Choroid plexus epithelial cell (primary cell): Measurements from ENCODE around the gene MS4A4E.

ENCODE experiments used
- DNase-seq: peaks from one replicate; pipeline ENCODE4 v3.0.0-alpha.2; 2010; ENCODE audit warnings: low read depth
- H3K4me3 ChIP-seq: 2 replicates; pipeline ENCODE4 v1.5.1; 2011; ENCODE audit warnings: low read depth, mild to moderate bottlenecking, control low read depth, low read length, moderate library complexity
- TF ChIP-seq, protein P1 (sequence below): conservative IDR thresholded peaks from 2 replicates; pipeline ENCODE4 v1.5.1; 2011; ENCODE audit warnings: low read depth, mild to moderate bottlenecking, control low read depth, inconsistent platforms, low read length, moderate library complexity

Gene MS4A4E

DNA sequence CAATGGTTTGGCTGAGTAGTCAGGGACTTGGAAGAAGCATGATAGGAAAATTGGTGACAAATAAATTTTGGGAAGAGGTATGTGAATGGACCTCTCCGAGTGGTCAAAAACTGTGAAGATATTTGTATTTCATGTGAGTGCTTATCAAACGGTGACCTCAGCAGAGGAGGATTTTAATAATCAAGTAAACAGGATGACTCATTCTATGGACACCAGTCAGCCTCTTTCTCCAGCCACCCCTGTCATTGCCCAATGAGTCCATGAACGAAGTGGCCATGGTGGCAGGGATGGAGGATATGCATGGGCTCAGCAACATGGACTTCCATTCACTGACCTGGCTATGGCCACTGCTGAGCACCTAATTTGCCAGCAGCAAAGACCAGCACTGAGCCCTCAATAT is 21.2 kb downstream of the MS4A4E start:
- DNase-seq = no peak
- no peak overlapping the region for H3K4me3 ChIP-seq
- TF ChIP-seq, protein P1, sequence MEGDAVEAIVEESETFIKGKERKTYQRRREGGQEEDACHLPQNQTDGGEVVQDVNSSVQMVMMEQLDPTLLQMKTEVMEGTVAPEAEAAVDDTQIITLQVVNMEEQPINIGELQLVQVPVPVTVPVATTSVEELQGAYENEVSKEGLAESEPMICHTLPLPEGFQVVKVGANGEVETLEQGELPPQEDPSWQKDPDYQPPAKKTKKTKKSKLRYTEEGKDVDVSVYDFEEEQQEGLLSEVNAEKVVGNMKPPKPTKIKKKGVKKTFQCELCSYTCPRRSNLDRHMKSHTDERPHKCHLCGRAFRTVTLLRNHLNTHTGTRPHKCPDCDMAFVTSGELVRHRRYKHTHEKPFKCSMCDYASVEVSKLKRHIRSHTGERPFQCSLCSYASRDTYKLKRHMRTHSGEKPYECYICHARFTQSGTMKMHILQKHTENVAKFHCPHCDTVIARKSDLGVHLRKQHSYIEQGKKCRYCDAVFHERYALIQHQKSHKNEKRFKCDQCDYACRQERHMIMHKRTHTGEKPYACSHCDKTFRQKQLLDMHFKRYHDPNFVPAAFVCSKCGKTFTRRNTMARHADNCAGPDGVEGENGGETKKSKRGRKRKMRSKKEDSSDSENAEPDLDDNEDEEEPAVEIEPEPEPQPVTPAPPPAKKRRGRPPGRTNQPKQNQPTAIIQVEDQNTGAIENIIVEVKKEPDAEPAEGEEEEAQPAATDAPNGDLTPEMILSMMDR = no peak

DNA sequence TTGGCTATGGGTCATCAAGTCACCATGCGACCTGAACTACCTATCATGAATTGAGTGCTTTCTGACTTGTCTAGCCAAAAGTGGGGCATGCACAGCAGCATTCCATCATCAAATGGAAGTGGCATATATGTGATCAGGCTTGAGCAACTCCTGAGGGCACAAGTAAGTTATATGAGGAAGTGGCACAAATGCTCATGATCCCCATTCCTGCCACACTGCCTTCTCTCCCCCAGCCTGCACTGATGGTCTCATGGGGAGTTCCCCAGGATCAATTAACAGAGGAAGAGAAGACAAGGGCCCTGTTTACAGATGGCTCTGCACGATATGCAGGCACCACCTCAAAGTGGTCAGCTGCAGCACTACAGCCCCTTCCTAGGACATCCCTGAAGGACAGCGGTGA is 21.8 kb downstream of the MS4A4E start:
- no peak for DNase-seq

DNA sequence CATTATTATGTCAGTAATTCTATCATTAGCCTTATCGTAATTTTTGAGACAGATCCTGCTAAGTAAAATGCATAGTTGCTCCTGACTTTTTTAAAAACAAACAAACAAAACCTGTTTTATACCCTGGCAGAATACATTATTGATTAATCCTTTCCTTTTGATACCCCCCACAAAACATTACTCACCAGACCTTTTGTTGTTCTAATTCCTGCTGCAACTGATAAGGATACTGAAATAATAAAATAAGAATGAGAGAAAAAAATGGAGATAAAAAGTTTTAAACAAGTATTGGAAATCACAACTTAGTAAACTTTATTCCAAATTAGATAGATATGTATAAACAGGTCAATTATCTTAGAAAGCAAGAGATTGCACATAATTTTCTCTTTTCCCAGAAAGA is 28.6 kb downstream of the MS4A4E start:
- no peak overlapping the region for H3K4me3 ChIP-seq
- DNase-seq = no peak
- TF ChIP-seq, protein P1 = no peak

More for the DNA sequence above, 21.8 kb downstream of the MS4A4E start:
- TF ChIP-seq, protein P1 = no peak
- no peak overlapping the region for H3K4me3 ChIP-seq

DNA sequence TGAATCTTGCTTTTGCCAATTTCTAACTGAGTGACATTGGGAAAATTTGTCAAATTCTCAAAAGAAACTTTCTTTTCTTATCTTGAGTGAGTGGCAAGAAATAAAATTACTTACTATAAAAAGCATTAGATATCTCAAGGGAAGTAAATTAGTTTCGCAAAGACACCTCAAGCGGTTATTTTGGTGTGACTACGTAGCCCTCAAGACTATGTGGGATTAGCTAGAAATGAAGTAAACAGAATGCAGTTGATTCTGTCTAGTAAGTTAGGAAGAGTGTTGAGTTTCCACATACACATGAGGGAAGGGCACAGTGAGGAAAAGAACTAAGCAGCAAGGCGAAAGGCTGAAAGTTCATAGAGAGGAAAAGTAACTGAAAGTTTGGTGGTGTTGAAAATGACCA is 31.7 kb downstream of the MS4A4E start:
- DNase-seq = no peak
- TF ChIP-seq, protein P1 = no peak
- H3K4me3 ChIP-seq = no peak overlapping the region

DNA sequence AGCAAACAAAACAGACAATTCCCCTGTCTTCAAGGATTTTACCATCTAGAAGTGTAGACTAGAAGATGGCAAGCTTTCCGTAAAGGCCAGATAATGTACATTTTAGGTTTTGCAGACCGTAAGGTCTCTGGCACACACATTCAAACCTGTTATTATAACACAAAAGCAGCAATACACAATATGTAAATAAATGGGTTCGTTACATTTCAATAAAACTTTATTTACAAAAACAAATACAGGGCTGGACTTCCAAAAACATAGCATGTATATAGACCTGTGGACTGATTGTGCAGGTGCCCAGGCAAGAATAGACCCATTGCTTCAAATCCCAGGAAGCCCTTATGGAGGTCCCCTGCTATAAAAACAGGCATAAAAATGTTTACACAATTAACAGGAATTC is 33.0 kb downstream of the MS4A4E start:
- no peak for DNase-seq
- TF ChIP-seq, protein P1 = no peak
- H3K4me3 ChIP-seq = no peak overlapping the region

DNA sequence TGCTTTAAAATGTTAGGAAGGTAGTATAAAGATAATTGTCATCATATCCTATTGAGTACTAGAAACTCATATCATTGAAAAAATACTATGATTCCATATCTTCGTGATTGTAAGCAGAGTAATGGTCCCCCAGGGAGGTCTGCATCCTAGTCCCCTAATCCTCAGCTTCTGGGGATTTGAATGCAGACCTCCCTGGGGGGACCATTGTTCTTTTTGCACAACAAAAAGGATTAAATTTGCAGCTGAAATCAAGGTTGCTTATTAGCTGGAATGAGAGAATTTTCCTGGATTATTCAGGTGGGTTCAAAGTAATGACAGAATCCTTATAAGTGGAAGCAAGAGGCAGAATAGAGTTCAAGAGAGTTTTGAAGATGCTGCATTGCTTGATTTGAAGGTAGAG is 34.0 kb downstream of the MS4A4E start:
- DNase-seq = no peak
- H3K4me3 ChIP-seq = no peak overlapping the region
- TF ChIP-seq, protein P1 = no peak

DNA sequence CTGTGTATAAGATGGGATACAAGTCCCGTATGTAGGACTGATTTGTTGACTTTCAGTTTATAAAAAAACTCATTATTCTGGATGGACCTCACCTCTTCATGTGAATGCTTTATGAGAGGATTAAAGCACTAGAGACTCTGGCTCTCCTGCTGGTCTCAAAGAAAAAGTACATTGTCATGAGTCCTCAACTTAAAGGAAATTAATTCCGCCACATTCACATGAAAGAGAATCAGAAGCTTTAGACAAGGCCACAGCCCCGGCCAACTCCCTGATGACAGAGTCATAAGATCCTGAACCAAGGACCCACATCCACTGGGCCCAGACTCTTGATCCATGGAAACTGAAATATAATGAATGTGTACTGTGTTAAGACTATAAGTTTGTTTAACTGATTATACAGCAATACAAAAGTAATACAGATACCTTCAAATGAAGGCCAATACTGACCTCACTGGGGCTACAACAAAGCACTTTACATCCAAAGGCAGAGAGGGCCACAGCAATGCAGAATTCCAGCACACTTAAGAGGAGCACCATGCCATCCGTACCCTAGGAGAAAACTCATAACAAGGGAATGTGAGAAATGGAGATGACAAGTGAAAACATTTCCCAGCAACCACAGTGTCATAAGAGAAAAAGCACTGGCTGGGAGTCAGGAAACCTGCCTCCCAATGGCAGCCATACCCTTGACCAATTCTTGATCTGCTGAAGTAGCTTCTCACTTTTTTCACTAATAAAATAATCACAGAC is 34.6 kb downstream of the MS4A4E start:
- DNase-seq = no peak
- no peak overlapping the region for H3K4me3 ChIP-seq
- TF ChIP-seq, protein P1 = no peak
